Stimulated activated CD8-positive, alpha-beta memory T cell treated with anti-CD3 and anti-CD28 coated beads, Interleukin-7, amount 100 ng/mL, for 24 hours (primary cell): ENCODE measurements around the gene KHDC1.
A peak's percentile ranks its signal among the peaks of the same experiment; 100 is the strongest.
"Not testable (repeated sequence)": the region's sequence is repeated elsewhere in the genome, so short reads cannot be mapped to it uniquely, and the experiment has no call there.

Source experiments
- DNase-seq: peaks from one replicate; pipeline ENCODE4 v3.0.0-alpha.2; 2020; ENCODE audit warnings: low read depth

KHDC1 gene, protein sequence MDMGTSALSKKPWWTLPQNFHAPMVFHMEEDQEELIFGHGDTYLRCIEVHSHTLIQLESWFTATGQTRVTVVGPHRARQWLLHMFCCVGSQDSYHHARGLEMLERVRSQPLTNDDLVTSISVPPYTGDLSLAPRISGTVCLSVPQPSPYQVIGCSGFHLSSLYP

DNA sequence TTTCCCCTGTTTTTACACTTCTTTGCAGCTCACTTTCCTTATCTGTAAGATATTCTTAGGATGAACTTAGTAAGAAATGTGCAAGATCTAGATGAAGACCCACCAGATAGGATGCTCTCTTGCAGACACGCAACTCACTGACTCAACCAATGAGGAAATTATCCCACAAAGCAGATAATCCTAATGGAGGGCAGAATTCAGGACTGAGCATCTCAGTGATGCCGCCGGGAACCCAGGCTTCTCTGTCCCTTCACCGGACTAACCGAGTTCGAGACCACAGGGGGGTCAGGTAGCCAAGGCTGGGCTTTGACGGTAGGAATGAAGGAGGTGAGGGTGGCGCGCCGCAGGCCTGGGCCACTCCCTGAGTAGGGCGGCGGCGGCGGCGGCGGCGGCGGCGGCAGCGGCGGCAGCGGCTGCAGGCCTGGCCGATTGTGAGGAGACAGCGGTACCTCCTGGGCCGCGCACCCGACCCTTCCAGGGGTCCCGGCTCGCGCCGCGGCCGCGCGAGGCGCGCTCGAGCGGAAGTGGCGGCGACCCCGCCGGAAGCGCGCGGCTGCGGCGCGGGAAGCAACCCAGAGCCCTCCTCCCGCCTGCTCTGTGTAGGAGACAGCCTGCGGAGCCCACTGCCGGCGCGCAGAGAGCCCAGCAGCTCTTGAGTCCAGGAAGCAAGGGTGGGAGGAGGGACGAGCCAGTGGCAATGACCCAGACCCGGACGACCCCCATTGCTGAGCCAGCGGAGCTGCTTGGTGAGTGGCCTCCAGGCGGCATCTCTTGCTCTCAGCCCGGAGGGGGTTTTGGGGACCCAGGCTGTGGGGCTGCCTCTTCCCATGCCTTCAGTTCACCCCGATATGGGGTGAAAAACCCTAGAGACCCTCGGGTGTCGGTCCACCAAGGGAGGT is at the start of gene KHDC1:
KHDC1 (minus strand) TSS at position 526 of the 899 bp plus-strand sequence. CDS start 20,679 bp downstream, outside the sequence.
- DNase-seq = peak; percentile 14

DNA sequence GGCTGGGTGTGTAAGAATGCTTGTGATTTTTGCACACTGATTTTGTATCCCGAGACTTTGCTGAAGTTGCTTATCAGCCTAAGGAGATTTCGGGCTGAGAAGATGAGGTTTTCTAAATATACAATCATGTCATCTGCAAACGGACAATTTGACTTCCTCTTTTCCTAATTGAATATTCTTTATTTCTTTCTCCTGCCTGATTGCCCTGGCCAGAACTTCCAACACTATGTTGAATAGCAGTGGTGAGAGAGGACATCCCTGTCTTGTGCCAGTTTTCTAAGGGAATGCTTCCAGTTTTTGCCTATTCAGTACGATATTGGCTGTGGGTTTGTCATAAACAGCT is 47.5 kb upstream of the KHDC1 start:
- not testable (repeated sequence) for DNase-seq

DNA sequence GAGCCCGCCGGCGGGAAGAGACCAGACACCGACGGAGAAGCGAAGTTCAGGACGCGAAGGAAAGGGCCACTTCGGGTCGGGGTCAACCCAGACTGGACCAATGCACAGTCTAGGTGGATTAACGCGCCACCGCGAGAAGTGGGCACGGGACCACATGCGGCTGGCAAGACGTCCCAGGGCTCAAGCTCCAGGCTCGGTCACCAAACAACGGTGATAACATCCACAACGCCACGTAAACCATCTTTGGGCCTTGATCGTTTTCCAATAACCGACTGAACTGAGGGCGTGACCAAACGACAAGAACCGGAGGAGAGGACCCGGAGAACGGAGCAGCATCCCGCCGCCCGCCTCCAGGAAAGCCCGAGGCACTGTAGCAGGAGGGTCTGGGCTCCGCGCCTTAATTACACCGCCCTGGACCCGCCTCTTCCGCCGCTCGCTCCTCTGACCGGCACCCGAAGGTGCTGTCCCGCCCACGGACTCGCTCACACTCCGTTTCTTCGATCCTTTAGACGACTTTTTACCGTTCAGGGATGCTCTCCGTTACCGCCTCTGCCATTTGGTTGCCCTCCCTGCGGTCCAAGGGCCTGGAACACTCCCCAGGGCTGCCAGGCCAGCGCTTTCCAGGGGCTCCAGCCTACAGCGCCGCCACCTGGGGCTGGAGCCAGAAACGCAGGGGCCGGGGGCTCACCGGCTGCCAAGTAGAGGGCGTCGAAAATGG is 46.9 kb upstream of the KHDC1 start:
- peak; percentile 44 for DNase-seq

DNA sequence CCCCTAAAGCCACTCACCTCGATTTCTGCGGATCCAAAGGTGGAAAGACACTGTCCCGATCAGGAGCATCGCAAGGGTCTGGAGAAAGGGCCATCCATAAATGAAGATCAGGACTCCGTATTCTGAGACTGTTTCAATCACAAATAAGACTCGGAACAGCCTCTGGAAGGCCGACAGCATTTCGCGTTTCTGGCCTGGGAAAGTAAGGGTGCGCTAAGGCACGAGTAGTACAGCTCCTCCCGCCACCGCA is 46.5 kb upstream of the KHDC1 start:
- DNase-seq = no peak

DNA sequence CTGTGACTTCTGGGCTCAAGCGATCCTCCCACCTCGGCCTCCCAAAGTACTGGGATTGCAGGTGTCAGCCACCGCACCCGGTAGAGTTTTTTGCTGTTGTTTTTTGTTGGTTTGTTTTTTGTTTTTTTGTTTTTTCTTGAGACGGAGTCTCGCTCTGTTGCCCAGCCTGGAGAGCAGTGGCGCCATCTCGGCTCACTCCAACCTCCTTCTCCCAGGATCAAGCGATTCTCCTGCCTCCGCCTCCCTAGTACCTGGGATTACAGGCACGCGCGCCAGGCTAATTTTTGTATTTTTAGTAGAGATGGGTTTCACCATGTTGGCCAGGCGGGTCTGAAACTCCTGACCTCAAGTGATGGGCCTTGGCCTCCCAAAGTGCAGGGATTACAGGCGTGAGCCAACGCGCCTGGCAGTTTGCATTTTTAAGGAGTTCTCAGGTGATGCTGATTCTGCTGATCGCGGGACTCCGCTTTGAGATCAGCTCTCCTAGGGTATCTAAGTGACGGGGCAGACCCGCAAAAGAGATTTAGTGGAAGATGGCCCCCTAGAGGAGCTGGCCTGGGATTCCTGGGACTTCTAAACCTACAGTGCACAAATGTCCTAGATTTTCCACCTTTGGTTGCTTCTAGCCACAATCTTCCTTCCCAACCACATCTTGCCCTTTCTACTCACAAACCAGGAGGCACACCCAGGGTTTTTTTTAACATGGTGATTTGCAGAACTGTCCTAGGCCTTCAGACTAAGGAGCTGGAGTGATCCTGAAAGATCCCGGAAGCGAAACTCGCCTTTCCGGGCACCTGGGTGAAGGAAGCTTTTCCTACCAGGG is 45.9 kb upstream of the KHDC1 start:
- no peak for DNase-seq

DNA sequence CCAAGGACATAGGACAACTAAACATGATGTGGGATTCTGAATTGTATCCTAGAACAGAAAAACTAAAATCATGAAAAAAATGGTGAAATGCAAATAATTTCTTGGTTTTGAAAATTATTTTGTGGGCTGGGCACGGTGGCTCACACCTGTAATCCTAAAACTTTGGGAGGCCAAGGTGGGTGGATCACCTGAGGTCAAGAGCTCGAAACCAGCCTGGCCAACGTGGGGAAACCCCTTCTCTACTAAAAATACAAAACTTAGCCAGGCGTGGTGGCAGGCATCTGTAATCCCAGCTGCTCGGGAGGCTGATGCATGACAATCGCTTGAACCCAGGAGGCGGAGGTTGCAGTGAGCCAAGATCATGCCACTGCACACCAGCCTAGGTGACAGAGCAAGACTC is 40.8 kb upstream of the KHDC1 start:
- DNase-seq = not testable (repeated sequence)

DNA sequence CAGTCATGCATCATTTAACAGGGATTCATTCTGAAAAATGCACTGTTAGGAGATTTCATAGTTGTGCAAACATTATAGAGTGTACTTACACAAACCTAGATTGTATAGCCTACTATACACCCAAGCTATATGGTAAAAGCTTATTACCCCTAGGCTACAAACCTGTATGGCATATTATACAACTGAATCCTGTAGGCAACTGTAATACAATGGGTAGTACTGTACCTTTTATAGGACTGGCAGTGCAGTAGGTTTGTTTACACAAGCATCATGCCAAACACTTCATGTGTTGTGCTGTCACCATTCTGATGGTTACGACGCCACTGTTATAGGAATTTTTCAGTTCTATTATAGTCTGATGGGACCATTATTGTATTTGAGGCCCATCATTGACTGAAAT is 39.3 kb upstream of the KHDC1 start:
- no peak for DNase-seq

DNA sequence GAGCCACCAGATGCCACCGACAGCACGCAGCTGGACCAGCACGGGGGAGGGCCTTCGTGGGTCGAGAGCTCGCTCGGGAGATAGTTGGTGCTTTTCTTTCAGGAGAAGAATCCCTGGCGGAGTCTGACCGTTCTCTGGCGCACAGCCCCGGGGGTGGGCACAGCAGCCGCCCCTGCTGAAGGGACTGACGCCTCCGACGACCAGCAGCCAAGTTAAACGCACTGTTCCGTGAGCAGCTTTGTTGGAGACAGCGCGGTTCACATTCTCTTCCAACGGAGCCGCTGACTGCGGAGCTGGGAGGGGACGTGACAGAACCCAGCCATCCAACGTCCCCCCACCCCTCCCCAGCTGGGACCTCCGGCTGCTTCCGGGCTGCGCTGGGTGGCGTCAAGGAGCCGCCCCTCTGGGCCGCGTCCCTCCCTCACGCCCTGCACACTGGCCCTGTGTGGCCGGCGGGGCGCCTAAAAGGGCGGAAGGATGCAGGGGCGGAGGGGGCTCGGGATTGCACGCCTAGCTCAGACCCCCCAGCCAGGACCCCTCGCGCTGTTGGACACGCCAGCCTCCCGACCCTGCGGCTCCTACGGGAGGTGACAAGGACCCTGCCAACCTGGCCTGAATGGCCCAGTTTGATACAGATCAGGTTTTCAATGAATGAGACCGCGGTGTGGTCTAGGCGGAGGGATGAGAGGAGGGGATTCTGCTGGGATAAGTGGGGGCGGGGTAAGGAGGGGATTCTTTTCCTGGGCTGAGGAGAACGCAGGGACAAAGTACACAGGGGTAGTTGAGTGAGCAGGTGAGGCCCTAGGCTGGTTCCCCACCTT is 36.4 kb upstream of the KHDC1 start:
- DNase-seq = no peak

DNA sequence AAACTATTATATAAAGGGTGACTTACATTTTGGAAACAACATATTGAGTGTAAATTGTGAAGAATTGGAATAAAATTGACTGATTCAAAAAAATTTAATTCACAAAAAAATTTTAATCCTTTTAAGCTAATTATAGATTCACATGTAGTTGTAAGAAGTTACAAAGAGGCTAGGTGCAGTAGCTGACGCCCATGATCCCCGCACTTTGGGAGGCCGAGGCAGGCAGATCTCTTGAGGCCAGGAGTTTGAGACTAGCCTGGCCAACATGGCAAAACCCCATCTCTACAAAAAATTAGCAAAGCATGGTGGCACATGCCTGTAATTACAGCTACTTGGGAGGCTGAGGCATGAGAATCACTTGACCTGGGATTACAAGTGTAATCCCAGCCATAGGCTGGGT is 30.3 kb upstream of the KHDC1 start:
- no peak for DNase-seq

DNA sequence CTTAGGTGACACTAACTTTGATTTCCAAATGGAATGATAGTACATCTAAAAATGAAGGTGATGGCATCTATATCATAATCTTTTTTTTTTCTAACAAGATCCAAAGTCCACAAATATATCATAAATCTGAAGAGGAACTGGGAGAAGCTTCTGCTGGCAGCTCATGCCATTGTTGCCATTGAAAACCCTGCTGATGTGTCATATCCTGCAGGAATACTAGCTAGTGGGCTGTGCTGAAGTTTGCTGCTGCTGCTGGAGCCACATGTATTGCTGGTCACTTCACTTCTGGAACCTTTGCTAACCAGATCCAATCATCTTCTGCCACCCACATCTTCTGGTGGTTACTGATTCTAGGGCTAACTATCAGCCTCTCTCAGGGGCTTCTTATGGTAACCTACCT is 27.4 kb upstream of the KHDC1 start:
- DNase-seq = no peak

DNA sequence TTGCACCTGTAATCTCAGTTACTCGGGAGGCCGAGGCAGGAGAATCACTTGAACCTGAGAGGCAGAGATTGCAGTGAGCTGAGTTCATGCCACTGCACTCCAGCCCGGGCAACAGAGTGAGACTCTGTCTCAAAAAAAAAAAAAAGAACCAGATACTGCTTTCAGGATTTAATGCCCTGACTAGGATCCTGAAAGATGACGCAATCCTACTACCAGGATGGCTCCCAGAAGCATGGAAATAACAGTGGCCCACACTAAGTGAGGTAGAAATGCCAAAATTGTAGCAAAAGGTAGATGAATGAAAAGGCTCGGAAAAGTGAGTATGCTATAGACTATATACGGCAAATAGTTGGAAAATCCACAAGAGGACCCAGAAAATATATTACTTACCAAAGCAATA is 23.8 kb upstream of the KHDC1 start:
- DNase-seq = no peak

DNA sequence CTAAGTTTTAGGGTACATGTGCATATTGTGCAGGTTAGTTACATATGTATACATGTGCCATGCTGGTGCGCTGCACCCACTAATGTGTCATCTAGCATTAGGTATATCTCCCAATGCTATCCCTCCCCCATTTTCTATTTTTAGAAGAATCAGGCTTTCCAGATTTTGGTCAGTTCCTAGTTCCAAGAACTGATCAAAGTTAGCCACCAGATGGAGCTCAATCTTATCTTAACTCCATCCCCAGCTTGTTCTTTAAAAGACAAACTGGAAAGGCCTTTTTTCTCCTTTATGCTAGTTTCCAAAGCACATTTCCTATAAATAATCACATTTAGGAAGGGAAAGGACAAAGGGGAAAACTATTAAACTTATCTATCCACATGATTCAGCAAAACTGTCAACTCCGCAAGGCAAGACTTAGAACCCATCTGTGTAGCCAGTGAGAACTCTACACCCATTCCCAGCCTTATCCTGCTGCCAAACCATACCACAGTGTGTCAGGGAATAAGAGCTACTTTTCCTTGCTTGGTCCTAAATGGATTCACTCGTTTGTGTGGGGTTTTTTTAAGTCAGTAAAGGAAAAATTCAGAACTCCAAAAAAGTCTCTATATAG is 22.8 kb upstream of the KHDC1 start:
- DNase-seq = no peak

DNA sequence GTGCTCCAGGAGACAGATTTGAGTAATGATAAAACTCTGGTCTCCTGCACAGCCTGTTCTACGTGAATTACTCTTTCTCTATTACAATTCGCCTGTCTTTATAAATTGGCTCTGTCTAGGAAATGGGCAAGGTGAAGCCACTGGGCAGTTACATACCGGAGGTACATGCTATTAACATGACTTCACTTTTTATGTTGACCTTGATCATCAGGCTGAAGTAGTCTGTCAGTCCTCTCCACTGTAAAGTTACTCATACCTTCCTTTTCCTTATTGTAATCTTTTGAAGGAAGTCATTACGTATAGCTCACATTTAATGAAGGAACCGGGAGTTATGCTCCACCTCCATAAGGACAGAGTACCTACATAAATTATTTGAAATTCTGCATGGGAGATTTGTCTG is 19.9 kb upstream of the KHDC1 start:
- no peak for DNase-seq

DNA sequence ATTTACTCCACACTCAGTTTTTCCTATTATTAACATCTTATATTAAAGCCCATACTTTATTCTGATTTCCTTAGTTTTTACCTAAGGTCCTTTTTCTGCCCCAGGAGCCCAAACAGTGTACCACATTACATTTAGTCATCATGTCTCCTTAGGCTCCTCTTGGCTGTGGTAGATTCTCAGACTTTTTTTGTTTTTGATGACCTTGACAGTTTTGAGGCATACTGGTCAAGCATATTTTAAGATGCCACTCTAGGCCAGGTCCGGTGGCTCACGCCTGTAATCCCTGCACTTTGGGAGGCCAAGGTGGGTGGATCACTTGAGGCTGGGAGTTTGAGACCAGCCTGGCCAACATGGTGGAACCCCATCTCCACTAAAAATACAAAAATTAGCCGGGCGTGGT is 18.7 kb upstream of the KHDC1 start:
- DNase-seq = not testable (repeated sequence)

DNA sequence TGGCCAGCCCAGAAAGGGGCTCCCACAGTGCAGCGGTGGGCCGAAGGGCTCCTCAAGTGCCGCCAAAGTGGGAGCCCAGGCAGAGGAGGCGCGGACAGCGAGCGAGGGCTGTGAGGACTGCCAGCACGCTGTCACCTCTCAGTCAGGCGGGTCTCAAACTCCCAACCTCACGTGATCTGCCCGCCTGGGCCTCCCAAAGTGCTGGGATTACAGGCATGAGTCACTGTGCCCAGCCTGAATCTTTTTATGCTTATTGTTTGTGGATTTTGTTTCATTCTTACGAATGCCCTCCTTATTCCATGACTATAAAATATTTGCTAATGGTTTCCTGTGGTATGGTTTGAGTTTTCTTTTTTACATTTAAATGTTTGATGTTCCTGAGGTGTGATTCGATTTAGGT is 6.3 kb upstream of the KHDC1 start:
- DNase-seq = not testable (repeated sequence)

DNA sequence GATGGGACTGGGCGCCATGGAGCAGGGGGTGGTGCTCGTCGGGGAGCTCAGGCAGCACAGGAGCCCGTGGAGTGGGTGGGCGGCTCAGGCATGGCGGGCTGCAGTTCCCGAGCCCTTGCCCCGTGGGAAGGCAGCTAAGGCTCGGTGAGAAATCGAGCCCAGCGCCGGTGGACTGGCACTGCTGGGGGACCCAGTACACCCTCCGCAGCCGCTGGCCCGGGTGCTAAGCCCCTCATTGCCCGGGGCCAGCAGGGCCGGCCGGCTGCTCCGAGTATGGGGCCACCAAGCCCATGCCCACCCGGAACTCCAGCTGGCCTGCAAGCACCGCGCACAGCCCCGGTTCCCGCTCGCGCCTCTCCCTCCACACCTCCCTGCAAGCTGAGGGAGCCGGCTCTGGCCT is 5.9 kb upstream of the KHDC1 start:
- DNase-seq = not testable (repeated sequence)

DNA sequence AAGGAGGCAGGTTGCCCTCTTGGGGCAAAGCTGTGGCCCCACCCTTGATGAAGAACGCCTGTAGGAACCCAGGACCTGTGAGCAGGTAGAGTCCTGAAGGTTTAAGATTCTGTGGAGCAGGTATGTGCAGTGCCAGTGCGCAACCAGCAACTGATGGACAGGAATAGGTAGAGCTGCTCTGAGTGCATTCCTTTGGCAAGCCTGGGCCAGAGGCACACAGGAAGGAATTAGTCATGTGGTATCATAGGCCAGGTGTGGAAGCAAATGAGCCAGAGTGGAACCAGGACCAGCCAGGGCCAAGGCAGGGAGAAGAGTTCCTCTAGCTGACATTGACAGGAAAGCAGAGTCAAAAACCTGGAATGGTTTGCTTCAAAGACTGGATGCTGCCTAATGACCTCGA is 1.4 kb upstream of the KHDC1 start:
- DNase-seq = no peak

DNA sequence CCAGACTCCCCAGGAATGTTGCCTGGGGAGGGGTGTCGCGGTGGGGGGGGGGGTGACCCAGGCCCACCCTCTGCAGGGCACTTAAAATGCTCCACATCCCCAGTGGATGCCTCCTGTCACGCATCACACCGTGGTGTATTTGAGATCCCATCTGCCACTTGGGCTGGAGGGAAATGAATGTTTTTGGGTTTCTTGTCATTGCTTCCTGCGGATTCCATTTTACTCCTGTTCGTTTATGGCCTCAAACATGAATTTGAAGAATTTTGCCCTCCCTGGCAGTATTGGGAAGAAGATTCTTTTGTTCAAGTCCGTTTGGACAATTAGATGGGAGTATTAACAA is 544 bp upstream of the KHDC1 start:
- DNase-seq = no peak

DNA sequence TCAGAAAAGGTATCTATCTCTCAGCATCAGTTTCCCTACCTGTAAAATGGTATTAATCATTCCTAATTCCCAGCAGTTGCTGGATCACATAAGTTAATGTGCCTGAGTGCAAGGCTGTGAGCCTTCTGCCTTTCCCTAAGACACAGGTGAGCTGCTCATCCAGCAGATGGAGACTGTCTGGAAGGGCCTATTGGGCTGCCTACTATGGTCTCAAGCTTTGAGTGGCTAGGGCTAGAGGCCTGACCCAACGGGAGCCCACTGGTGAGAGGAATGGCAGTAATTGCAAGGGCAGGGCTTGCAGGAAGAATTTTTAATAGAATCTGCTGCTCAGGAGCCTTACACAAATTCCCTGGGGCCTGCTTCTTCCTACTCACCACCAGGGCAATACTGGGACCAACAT is 4.3 kb downstream of the KHDC1 start:
- no peak for DNase-seq

DNA sequence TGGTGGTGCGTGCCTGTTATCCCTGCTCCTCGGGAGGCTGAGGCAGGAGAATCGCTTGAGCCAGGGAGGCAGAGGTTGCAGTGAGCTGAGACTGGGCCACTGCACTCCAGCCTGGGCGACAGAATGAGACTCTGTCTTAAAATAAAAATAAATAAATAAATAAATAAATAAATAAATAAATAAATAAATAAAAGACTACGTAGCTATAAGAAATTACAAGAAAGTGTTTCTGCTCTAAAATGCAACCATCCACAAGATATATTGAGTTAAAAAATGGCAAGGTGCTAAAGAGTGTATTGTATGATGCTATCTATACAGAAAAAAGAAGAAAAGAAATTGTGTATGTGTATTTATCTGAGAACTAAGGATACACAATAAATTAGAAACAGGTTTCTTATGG is 8.7 kb downstream of the KHDC1 start:
- DNase-seq = not testable (repeated sequence)

DNA sequence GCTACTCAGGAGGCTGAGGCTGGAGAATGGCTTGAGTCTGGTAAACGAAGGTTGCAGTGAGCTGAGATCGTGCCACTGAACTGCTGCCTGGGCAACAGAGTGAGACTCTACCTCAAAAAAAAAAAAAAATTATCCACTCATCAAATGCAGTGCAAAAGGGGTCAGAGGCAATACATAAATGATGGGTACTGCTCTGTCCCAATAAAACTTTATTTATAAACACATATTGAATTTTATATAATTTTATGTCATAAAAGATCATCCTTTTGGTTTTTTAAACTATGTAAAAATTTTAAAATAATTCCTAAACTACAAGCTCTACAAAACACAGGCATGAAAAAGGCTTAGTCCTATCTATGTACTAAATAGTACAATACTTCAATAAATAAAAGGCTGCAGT is 10.3 kb downstream of the KHDC1 start:
- no peak for DNase-seq
